Adrenal gland (tissue), 12 donors: Measurements from ENCODE around the gene EHMT1. TPM values are rescaled to one million over a fixed set of nuclear protein-coding genes. Genes with fewer than 3 reads are reported as not detected.

Source experiments
- DNase-seq, 7 donors: peaks; one replicate each; pipeline ENCODE4 v3.0.0-alpha.2; 2019 to 2020
- H3K27ac ChIP-seq, 5 donors: fragments of 200-600 bp; sonication (generic) in 4 of 5; 1 replicate in 3 of 5; 2 replicates in 2 of 5; pipeline versions ENCODE4 v1.5.1 to v1.8.0; 2016 to 2020; ENCODE audit warnings: mild to moderate bottlenecking in 1 of 5
- H3K27me3 ChIP-seq: fragments of 200-600 bp; 2 replicates; pipeline ENCODE4 v1.8.0; 2021
- H3K36me3 ChIP-seq, 2 donors: fragments of 200-600 bp; replicated peaks in 1 of 2; 1 replicate in 1 of 2; 2 replicates in 1 of 2; pipeline versions ENCODE4 v1.5.1 to v1.8.0; 2018 to 2022
- H3K4me1 ChIP-seq, 2 donors: fragments of 200-600 bp; replicated peaks in 1 of 2; 1 replicate in 1 of 2; 2 replicates in 1 of 2; pipeline versions ENCODE4 v1.5.1 to v1.8.0; 2018 to 2021
- H3K4me3 ChIP-seq, 4 donors: fragments of 200-600 bp; sonication (generic) in 3 of 4; one replicate each; pipeline ENCODE4 v1.5.1; 2016 to 2018
- H3K9me3 ChIP-seq, 3 donors: fragments of 200-600 bp; sonication (generic) in 1 of 3; replicated peaks in 1 of 3; 1 replicate in 2 of 3; 2 replicates in 1 of 3; pipeline versions ENCODE4 v1.5.1 to v1.8.0; 2016 to 2021
- CTCF ChIP-seq, 6 experiments: fragments of 450-650 bp in 4 of 6; fragments of 200-600 bp in 2 of 6; sonication (generic) in 1 of 6; IDR thresholded peaks; 1 replicate in 5 of 6; 2 replicates in 1 of 6; pipeline versions ENCODE4 v1.5.1 to v1.8.0; 2016 to 2021; ENCODE audit warnings: antibody characterized with exemption in 6 of 6, mild to moderate bottlenecking in 2 of 6, moderate library complexity in 1 of 6
- POLR2A ChIP-seq, 2 donors: fragments of 450-650 bp; IDR thresholded peaks; one replicate each; pipeline ENCODE4 v1.6.1; 2017; ENCODE audit warnings: antibody characterized with exemption in 2 of 2, mild to moderate bottlenecking in 2 of 2, moderate library complexity in 1 of 2
- WGBS, 4 donors: extraction: QIAGEN DNeasy Blood & Tissue Kit in 2 of 4; methylation state at CpG; one replicate each; pipeline versions ENCODE4 v1.1.5 to v1.1.7; 2013 to 2017; 5-methylcytosine and 5-hydroxymethylcytosine counted together
- intact Hi-C, 2 donors: fragments of 100-400 bp; cut with DNase I; formaldehyde crosslinking; loops; one replicate each; pipeline versions ENCODE4 v1.14.1 to v1.15.0; 2022 to 2023
- polyA plus RNA-seq, 3 donors: library from polyadenylated mRNA; stranded (reverse); fragments of 200-250 nt in 2 of 3; fragments of 350-450 nt in 1 of 3; fragmentation: Illumina TruSeq in 1 of 3; extraction: RNeasy Lipid Tissue Mini Kit (QIAGEN cat#74804) in 1 of 3; gene quantifications; one replicate each; pipeline ENCODE4 v1.2.3, GENCODE V29; 2013 to 2014
- total RNA-seq, 9 donors: library from RNA; depleted of rRNA in 4 of 9; stranded (reverse); fragments of >200 nt in 4 of 9; fragments of 120-200 nt in 1 of 9; fragmentation: NEBNext Ultra II Directional in 1 of 9; extraction: Animal tissue kit (Norgen Biotek cat#: 25700) in 1 of 9; gene quantifications; one replicate each; pipeline versions ENCODE4 v1.1.0 to v1.2.4, GENCODE V29; 2013 to 2023
- donor health status: healthy with polysubstance abuse.
- donor health status: Bipolar disorder and iron deficiency.
- donor health status: DM: yes; HTN: yes; CAD: no.
- donor health status: DM: no; HTN: no; CAD: no.
- donor health status: DM: no; HTN: no; CAD: no.
- donor health status: DM: yes; HTN: yes; CAD: no.

EHMT1 gene
- total and polyA plus RNA-seq, 12 donors: 42.0 to 171 (median 71.0) TPM

DNA sequence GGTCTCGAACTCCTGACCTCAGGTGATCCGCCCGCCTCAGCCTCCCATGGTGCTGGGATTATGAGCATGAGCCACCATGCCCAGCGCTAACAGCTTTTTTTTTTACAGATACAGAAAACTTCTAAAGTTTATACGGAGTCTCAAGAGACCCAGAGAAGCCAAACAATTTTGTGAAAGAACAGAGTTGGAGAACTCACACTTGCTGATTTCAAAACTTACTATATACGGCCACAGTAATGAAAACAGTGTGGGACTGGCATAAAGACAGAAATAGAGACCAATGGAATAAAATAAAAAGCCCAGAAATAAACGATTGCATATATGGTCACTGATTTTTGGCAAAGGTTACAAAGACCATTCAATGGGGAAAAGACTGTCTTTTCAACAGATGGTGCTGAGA, 173.1 kb downstream of the EHMT1 start:
- no peaks in the 10 kb centered on the region for H3K4me1 ChIP-seq
- no peak for DNase-seq
- no peaks in the 10 kb centered on the region for H3K9me3 ChIP-seq
- TF ChIP-seq CTCF (IDR thresholded peaks at IDR 0.05) (no peak), POLR2A (IDR thresholded peaks at IDR 0.05) (no peak)
- intact Hi-C loops: no loop called here
- H3K27ac ChIP-seq: no peak overlapping the region
- peaks cover 0 to 55% of the 10 kb centered on the region in 2 donors for H3K36me3 ChIP-seq
- H3K27me3 ChIP-seq: no peaks in the 10 kb centered on the region
- 87 to 95% (median 94%) methylated on average over 7 of the region's 7 CpGs for WGBS, 4 donors
- no peak overlapping the region for H3K4me3 ChIP-seq

- intact Hi-C loops: no loop called here
- 85 to 94% (median 89%) methylated on average over 13 of the region's 13 CpGs for WGBS, 4 donors
- no peak for DNase-seq
- Histone ChIP-seq H3K4me1 (no peaks in the 10 kb centered on the region), H3K27ac (no peak overlapping the region), H3K4me3 (no peak overlapping the region), H3K9me3 (no peaks in the 10 kb centered on the region), H3K36me3 (peaks cover 0 to 66% of the 10 kb centered on the region in 2 donors), H3K27me3 (no peaks in the 10 kb centered on the region)
- no peak for TF ChIP-seq CTCF (IDR thresholded peaks at IDR 0.05)
- TF ChIP-seq POLR2A (IDR thresholded peaks at IDR 0.05): no peak
Measured at GRCh38 chr9:137793196-137793841, 174.5 kb downstream of the EHMT1 start.

DNA sequence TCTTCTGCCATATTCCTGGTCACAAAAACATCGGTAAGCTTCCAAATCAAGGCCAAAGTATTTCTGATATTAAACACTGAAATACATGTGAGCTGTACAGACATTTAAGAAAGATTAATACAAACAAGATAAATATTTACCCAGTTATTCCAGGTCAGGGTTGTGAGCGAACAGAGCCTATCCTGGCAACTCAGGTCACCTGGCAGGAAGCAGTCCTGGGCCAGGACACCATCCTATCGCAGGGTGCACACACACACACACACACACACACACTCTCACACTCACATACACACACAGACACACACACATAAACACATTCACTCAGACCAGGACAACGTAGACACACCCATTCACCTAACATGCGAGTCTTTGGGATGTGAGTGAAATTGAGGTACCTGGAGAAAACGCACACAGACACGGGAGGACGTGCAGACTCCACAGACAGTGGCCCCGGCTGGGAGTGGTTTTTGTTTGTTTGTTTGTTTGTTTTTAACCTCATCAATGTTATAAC, 176.4 kb downstream of the EHMT1 start:
- Histone ChIP-seq H3K9me3 (no peaks in the 10 kb centered on the region), H3K27ac (no peak overlapping the region), H3K4me3 (no peak overlapping the region), H3K4me1 (no peaks in the 10 kb centered on the region), H3K27me3 (no peaks in the 10 kb centered on the region), H3K36me3 (peaks cover 0 to 84% of the 10 kb centered on the region in 2 donors)
- WGBS, 4 donors: 69 to 87% (median 74%) methylated on average over 9 of the region's 9 CpGs
- intact Hi-C loops: no loop called here
- no peak for DNase-seq
- TF ChIP-seq CTCF (IDR thresholded peaks at IDR 0.05) (no peak), POLR2A (IDR thresholded peaks at IDR 0.05) (no peak)

GRCh38 chr9:137797206-137798120, 178.7 kb downstream of the EHMT1 start:
- 93 to 95% (median 94%) methylated on average over 19 of the region's 19 CpGs for WGBS, 4 donors
- no peak overlapping the region for H3K4me3 ChIP-seq
- H3K27me3 ChIP-seq: no peaks in the 10 kb centered on the region
- peaks cover 0 to 86% of the 10 kb centered on the region in 2 donors for H3K36me3 ChIP-seq
- TF ChIP-seq POLR2A (IDR thresholded peaks at IDR 0.05): no peak
- no peak for TF ChIP-seq CTCF (IDR thresholded peaks at IDR 0.05)
- no peak for DNase-seq
- H3K27ac ChIP-seq: no peak overlapping the region
- no peaks in the 10 kb centered on the region for H3K4me1 ChIP-seq
- H3K9me3 ChIP-seq: no peaks in the 10 kb centered on the region
- intact Hi-C loops: no loop called here
